Stimulated activated CD8-positive, alpha-beta memory T cell treated with anti-CD3 and anti-CD28 coated beads, Interleukin-7, amount 100 ng/mL, for 24 hours (primary cell): ENCODE data around the gene PTGDS.

Source experiments
- DNase-seq: peaks from one replicate; pipeline ENCODE4 v3.0.0-alpha.2; 2020; ENCODE audit warnings: low read depth

Gene PTGDS

GRCh38 chr9:136958898-136959850 lies 18.1 kb upstream of the PTGDS start:
- DNase-seq: no peak

GRCh38 chr9:136960212-136960937 lies 16.9 kb upstream of the PTGDS start:
- DNase-seq: no peak

- DNase-seq: no peak
Measured at GRCh38 chr9:136960938-136961275, 16.4 kb upstream of the PTGDS start.

- no peak for DNase-seq
Measured at GRCh38 chr9:136961279-136962065, 15.8 kb upstream of the PTGDS start.

- no peak for DNase-seq
Measured at GRCh38 chr9:136962163-136962562, 15.1 kb upstream of the PTGDS start.

- no peak for DNase-seq
Measured at GRCh38 chr9:136962701-136963248, 14.5 kb upstream of the PTGDS start.

GRCh38 chr9:136963341-136963740 lies 14.0 kb upstream of the PTGDS start:
- DNase-seq: no peak

GRCh38 chr9:136963751-136964150 lies 13.6 kb upstream of the PTGDS start:
- DNase-seq: no peak

GRCh38 chr9:136964171-136964689 lies 13.1 kb upstream of the PTGDS start:
- DNase-seq: no peak

- DNase-seq: no peak
Measured at GRCh38 chr9:136964833-136965422, 12.4 kb upstream of the PTGDS start.

GRCh38 chr9:136965771-136966484 lies 11.4 kb upstream of the PTGDS start:
- no peak for DNase-seq

GRCh38 chr9:136968333-136969127 lies 8.8 kb upstream of the PTGDS start:
- DNase-seq: no peak

- DNase-seq: no peak
Measured at GRCh38 chr9:136969150-136969549, 8.2 kb upstream of the PTGDS start.

- no peak for DNase-seq
Measured at GRCh38 chr9:136969774-136970173, 7.5 kb upstream of the PTGDS start.

GRCh38 chr9:136970361-136970760 lies 6.9 kb upstream of the PTGDS start:
- no peak for DNase-seq

GRCh38 chr9:136971746-136972145 lies 5.6 kb upstream of the PTGDS start:
- no peak for DNase-seq

- DNase-seq: no peak
Measured at GRCh38 chr9:136972335-136972734, 5.0 kb upstream of the PTGDS start.

GRCh38 chr9:136972743-136973142 lies 4.6 kb upstream of the PTGDS start:
- DNase-seq: no peak

- DNase-seq: no peak
Measured at GRCh38 chr9:136973618-136974617, 3.4 kb upstream of the PTGDS start.
